B cell (primary cell): ENCODE results near the gene OR9Q1.

Experiments used
- CTCF ChIP-seq: fragments of 200-600 bp; IDR thresholded peaks from one replicate; pipeline ENCODE4 v1.8.0; 2022; ENCODE audit warnings: antibody characterized with exemption, mild to moderate bottlenecking
- EZH2 ChIP-seq: IDR thresholded peaks from 2 replicates; pipeline ENCODE4 v1.6.1; 2012; ENCODE audit warnings: borderline replicate concordance, low read depth, mild to moderate bottlenecking, moderate library complexity, low read length; ENCODE audit not compliant: insufficient read depth, poor library complexity, severe bottlenecking

- TF ChIP-seq CTCF (no peak), EZH2 (no peak)
Measured at GRCh38 chr11:58058276-58059006, 34.8 kb downstream of the OR9Q1 start.
